GM19467 (cell line): ENCODE results near the gene NAV2.

Experiments used
- ATAC-seq: cut with Tn5 transposase; IDR thresholded peaks from one replicate; pipeline ENCODE4 v1.9.1; 2021; ENCODE audit warnings: mild to moderate bottlenecking, moderate library complexity; ENCODE audit not compliant: unreplicated experiment

Gene NAV2

GRCh38 chr11:20011307-20011951 lies 298.8 kb downstream of the NAV2 start:
- ATAC-seq, result no peak

DNA sequence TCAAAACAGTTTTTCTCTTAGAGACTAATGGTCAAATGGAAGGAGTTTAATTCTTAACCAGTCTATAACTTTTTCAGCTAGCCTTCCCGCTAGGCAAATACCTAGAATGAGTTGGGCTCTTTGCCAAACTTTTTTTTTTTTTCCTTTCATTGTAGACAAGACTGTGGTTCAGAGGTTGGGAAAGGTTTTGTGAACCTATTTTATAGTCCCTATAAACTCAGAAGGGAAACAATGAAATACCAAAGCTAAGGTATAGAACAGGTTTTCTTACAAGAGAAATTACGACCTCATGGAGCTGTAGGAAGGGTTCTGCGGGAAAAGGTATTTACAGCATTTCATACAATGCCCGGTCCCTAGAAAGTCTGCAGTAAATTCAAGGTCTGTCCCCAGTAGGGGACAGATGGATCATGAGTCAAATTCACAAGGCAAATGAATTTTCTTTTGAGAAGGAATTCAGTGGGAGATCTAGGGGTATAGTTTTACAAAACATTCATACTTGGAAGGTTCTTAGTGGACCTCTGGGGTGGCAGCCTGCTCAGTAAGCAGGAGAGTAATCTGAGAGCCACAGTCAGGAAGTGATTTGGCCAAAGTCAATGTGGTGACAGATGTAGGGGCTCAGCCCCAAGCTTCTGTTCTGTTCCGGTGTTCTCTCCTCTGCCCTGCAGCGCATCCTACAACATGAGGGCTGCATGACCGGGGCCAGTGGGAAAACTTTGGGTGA lies 300.9 kb downstream of the NAV2 start:
- ATAC-seq, result no peak

- ATAC-seq, result no peak
These were observed 301.4 kb downstream of the NAV2 start for GRCh38 chr11:20014067-20014402.

DNA sequence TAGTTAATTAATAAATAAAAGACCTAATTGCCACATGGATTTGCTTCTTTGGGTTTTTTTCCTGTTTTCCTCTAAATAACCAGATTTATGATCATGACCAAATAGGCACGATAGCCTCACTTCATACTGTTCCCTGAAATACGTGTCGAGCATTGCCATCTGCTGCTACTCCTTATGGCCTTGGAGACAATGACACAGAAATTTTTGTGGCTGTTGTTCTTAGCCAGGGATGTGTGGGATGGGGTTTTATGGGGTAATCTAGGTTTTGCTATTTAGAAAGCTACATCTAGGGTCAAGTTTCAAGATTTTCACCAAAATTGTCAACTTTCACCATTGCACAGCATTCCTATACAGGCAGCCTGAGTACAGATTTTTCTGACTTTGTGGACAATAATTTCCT lies 302.5 kb downstream of the NAV2 start:
- ATAC-seq, result no peak

- no peak for ATAC-seq
These were observed 303.1 kb downstream of the NAV2 start for GRCh38 chr11:20015529-20016427.

DNA sequence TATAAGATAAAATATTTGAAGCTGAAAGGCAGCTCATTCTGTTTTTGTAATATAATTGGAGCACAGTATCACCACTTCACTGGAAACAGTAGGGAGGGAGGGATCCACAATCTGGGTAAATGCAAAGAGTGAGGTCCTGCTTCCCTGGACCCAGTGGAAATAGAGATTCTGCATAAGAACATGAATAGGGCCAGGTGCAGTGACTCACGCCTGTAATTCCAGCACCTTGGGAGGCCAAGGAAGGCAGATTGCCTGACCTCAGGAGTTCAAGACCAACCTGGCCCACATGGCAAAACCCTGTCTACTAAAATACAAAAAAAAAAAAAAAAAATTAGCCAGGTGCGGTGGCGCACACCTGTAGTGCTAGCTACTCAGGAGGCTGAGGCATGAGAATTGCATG lies 303.9 kb downstream of the NAV2 start:
- ATAC-seq, result no peak

DNA sequence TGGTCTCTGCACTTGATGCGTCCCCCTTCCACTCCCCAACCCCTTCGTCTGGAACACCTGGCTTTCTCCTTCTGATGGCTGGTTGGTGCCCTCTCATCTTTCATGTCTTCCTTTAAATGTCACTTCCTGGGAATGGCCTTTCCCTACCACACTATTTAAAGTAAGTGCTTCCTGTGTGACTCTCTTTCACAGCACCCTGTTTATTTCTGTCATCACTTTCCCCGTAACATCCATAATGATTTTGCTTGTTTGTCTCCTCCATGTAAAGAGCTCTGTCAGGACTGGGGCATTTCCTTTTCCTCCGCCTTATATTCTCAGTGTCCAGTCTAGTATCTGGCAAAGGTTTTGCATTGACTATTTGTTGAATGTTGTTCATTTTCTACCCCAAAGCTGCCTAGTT lies 304.7 kb downstream of the NAV2 start:
- no peak for ATAC-seq

GRCh38 chr11:20020198-20020597 lies 307.6 kb downstream of the NAV2 start:
- no peak for ATAC-seq

GRCh38 chr11:20020716-20021115 lies 308.1 kb downstream of the NAV2 start:
- ATAC-seq, result no peak

DNA sequence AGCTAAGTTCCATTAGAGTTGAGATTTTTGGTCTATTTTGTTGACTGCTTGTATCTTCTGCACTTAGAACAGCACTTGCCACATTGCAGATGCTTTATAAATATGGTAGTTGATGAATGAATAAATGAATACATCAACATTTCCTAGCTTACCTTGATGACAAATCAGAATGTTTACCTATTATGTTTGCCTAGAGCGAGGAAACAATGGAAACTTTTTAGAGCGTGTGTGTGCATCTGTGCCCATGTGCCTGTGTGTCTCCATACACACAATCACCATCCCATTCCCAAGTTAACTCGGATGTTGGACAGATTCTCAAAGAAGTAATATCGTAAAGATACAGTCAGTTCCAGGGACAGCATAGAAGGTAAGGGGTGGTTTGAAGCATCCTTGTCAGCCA lies 308.6 kb downstream of the NAV2 start:
- no peak for ATAC-seq

DNA sequence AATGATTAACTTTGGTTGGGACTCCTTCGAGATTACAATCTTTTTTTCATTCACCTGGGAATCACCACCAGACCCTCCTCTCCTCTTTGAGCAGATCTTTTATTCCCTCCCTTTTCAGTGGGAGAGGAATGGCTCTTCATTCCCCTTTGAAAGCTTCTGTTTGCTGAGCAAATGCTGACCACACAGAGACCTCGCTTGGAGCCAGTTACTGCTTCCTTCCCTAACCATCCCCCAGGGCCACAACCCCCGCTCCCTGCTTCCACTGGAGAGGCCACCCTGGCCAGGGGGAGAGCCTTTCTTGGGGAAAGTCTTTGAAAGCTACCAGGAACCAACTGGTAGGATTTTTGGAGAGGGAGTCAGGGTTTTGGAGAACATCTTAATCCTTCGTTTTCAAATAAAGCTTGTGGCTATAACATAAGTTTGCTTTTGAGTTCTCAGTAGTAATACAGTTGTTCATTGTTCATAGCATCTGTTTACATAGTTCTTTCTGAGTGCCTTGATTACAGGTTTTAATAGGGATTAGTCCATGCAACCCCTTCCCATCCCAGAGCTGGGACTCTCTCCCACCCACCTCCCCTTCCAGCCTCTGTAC lies 309.2 kb downstream of the NAV2 start:
- ATAC-seq, result no peak

DNA sequence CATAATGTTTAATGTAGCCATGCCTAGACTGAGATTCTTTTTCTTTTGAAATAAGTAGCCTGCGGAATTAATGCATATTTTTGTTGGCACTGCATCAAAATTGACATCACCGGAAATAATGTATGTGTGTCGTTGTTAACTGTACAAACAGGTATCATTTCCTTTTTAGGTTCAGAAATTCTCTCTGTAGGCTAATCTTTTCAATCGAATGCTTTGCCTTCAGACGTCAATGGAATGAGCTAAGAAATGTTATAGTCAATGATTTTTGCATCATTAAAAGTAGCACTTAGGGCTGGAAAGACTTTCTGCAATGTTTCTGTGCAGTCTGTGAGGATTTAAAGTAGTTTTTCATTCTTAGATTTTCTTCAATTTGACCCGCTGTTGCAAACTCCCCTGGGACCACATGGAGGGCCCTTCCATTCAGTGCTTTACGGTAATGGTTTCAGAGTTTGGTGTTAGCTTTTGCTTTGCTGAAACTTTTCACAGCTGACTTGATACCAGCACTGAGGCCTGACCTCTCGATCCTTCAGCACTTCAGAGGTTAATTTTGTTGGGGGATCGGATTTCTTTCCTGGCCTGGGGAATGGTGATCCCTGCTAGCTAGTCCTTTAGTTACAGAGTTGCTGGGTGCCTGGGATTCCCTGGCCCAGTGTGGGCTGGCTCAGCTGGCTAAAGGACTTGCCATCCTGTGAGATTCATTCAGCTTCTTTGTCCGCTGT lies 309.9 kb downstream of the NAV2 start:
- ATAC-seq, result no peak

DNA sequence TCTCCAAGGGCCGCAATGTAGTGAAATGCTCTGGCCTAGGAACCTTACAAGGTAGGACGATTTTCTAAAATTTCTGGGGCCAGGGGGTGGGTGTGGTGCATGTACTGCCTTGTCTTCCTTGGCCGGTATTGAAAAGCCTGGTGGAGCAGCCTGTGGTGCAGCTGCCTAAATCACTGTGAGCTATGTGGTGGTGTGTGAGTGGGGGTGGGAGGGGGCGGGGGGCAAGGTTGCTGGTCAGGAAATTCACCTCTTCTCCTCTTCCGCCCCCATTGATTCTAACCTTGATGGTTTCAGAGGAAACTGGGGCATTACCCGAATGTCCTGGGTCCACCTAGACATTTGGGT lies 310.4 kb downstream of the NAV2 start:
- no peak for ATAC-seq

DNA sequence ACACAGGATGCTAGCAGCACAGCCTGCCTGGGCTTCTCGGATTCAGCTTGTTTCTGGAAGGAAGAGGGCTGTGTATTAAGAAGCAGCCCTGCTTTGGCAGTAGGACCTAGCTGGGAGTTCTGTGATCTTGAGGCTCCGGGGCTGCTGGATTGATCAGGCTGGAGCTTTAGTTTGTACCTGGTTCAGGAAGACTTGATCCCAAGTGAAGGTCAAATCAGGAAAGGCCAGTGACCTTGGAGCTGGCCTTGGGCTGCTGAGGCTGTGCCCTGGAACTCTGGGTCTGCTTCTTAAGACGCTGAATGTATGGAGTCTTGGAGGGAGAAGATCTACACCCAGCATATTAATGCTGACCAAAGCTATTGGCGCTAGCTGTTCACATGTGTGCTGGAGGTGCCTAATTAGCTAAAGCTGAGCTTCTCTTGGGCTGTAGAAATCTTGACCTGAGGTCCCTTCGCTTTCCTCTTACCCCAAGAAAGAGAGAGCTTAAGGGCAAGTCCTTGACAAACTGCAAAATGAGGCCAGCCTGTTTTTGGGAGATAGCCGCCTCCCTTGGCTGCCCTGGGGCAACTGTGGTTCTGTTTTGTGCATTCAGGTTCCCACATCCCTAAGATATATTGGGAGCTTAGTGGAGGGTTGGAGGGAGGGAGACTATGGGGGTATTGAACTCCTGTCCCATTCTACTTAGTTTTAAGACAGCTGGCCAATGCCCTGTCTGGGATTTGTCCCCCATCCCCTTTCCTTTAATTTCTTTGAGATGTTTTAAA lies 311.7 kb downstream of the NAV2 start:
- no peak for ATAC-seq

DNA sequence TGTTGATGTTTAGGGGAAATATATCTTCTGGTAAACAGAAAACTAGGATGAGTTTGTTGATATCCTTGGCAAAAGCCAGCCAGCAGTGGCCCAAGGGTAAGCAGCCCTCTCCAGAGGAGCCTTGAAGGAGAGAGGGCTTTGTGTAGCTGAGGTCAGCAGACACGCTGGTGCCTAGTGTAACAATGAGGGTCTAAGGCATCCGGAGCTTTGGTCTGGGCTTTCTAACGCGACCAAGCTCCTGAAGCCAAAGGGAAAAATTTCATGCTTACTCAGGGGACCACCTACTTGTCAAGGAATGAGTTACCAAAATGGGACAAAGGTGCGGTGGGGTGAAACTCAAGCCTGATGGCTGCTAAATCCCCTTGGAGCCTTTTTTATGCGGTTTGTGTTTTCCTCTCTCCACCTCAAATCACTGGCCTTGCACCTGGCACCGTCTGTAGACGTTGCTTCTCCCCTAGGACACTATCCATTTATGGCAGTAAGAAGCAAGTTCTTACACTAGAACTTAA lies 312.7 kb downstream of the NAV2 start:
- ATAC-seq, result no peak

DNA sequence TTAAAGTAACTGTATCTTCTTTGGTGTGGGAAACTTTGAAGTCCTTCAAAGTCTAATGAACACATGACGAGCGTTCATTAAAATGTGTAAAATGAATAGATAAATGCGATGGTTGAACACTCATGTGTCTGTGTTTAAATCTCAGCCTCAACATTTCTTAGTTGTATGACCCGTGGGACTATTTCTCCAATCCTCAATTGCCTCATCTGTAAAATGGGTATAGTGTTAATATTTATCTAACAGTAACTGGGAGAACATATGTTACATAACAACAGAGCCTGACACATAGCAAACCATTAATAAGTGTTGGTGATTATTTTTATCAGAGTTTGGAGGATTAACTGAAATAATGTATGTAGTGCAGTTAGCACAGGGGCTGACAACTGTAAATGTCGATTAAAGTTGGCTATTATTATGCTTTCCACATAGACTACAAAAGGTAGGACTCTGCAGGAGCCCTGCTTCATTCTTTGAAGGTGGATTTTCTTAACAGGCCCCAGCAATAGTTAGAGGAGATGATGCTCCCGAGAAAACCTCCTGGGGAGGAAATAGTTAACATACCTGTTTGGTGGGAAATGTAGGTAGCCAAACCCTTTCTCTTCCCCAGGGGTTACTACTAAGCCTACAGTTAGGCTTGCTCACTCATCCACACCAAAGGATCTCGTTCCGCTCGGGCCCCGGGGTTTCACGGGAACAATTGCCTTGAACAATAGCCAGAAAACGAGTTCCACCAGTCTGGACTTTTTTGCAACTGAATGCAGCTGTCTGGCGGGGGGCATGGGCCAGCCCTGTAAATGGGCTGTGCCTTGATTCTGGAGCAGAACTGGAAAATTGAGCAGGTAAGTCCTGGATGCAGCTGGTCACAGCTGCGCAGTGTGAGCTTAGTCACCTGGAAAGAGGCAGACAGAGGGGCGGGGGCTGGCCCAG lies 314.3 kb downstream of the NAV2 start:
- ATAC-seq, result no peak

- ATAC-seq, result no peak
These were observed 314.9 kb downstream of the NAV2 start for GRCh38 chr11:20027556-20028013.

DNA sequence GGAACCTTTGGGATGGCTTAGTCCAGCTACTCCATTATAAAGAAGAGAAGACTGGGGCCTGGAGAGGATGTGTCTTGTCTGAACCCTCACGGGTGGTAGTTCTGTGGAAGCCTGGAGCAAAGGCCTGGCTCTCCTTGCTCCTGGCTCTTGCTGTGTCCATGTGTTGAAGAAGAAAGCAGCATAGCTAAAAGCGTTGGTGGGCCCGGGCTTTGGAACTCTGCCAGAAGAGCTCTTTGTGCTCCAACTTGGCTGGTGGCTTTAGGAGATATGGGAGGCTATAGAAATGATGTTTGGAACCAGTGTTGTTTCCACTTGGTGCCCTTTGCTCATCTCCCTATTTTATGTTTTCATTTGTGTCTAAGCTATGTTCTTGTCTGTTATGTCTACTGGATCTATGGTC lies 316.6 kb downstream of the NAV2 start:
- ATAC-seq, result no peak

GRCh38 chr11:20030472-20030871 lies 317.8 kb downstream of the NAV2 start:
- no peak for ATAC-seq
